AG08395 (cell line): ENCODE measurements around the gene CARD14.

Source experiments
- DNase-seq: peaks from one replicate; pipeline ENCODE4 v3.0.0; 2012; ENCODE audit warnings: mixed read lengths, low spot score

Gene CARD14

GRCh38 chr17:80169784-80170500, at the start of gene CARD14:
Gene CARD14 (plus strand): TSS chr17:80170030. CDS start chr17:80181439, 11,409 bp downstream.
- no peak for DNase-seq

- no peak for DNase-seq
Measured at GRCh38 chr17:80122026-80122575, 47.7 kb upstream of the CARD14 start.

GRCh38 chr17:80122926-80123505, 46.8 kb upstream of the CARD14 start:
- no peak for DNase-seq

DNA sequence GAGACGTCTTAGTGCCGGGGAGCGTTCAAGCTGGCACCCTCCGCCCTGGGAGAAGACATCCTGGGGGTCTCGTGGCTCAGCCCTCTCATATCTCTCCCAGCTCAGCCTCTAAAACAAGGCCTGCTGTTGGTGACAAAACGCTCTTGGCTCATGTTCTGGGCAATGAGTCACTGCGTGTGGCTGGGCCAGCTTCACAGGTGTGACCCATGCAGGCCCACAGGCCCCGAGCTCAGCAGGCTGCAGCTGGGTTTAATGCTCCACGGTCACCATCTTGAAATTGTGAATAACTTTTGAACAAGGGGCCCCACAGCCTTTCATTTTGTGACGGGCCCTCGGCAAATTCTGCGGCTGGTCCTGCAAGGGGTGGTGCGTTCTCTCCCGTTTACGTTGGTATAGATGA, 46.0 kb upstream of the CARD14 start:
- DNase-seq = peak; percentile 51

- no peak for DNase-seq
Measured at GRCh38 chr17:80124351-80124981, 45.4 kb upstream of the CARD14 start.

DNA sequence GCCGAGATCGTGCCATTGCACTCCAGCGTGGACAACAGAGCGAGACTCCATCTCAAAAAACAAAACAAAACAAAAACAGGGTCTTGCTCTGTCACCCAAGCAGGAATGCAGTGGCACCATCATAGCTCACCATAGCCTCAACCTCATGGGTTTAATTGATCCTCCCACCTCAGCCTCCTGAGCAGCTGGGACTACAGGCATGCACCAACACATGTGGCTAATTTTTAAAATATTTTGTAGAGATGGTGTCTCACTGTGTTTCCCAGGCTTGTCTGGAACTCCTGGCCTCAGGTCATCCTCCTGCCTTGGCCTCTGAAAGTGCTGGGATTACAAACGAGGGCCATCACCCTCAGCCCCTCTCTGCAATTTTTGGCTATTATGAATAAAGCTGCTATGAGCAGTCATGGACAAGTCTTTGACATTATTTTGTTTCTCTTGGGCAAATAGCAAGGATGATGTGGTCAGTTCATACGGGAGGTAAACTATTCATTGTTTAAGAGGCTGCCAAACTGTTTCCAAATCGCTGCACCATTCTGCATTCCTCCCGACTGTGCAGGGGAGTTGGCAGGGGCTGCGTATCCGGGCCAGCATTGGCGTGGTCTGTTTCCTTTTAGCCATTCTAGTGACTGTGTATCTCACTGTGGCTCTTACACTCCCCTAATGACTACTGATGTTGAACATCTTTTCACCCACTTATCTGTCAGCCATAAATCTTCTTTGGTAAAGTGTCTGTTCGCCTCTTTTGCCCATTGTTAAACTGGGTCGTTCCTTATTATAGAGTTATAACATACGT, 44.0 kb upstream of the CARD14 start:
- DNase-seq = peak; percentile 79

- no peak for DNase-seq
Measured at GRCh38 chr17:80126449-80126715, 43.4 kb upstream of the CARD14 start.

DNA sequence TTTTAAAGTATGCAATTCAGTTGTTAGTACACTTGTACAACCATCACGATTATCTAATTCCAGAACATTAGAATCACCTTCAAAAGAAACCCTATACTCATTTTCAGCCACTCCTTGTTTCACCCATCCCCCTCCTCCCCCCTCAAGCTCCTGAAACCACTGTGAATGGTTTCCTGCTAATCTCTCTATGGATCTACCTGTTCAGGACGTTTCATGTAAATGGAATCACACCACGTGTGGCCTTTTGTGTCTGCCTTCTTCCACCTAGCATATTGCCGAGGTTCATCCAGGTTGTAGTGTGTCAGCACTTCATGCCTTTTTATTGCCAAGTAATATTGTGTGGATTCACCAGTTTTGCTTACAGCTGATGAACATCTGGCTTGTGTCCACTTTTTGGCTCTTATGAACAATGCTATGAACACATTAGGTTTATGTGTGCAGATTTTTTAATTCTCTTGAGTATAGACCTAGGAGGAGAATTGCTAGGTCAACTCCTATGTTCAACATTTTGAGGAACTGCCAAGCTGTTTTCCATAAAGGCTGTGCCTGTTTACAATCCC, 40.7 kb upstream of the CARD14 start:
- no peak for DNase-seq

DNA sequence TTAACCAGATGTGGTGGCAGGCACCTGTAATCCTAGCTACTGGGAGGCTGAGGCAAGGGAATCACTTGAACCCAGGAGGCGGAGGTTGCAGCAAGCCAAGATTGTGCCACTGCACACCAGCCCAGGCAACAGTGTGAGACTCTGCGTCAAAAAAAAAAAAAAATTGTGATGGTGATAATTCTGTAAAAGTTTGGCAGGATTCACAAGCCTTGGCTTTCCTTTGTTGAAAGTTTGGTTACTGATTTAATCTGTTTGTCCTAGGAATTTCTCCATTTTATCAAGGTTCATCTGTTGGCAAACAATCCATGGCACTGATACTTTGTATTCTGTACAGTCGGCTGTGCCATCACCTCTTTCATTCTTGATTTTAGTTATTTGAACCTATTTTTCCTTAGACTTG, 38.8 kb upstream of the CARD14 start:
- no peak for DNase-seq

GRCh38 chr17:80132906-80133625, 36.8 kb upstream of the CARD14 start:
- no peak for DNase-seq

- DNase-seq = no peak
Measured at GRCh38 chr17:80133626-80133970, 36.2 kb upstream of the CARD14 start.

GRCh38 chr17:80137131-80137530, 32.7 kb upstream of the CARD14 start:
- DNase-seq = no peak

- no peak for DNase-seq
Measured at GRCh38 chr17:80138856-80139426, 30.9 kb upstream of the CARD14 start.

DNA sequence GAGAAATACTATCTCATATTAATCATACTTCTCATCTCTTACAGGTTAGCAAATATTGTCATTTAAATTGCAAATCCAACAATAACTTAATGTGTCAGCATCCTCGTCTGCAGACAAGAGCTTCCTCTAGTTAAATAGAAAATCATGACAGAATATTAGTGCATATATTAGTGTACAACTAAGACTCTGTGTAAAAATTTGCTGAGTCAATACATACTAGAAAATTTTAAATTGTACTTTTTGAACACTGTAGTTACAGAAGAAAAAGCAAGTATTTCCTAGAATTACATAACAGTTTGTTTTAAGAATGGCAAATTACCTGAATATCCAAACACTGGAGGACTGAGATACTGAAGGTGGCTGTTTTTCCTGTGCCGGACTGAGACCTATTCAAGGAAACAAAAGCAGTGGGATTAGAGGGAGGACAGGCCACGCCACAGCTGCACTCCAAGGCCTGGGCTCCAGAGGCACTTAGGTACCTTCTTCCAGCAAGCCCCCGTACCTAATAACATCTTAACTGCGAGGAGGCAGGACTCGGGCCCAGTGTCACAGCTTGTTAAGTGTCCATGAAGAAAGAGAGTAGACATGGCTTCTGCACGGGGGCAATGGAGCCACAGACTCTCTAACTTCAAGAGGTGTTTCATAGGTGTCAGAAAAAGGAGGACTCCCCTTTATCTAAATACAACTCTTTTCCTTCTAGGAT, 28.2 kb upstream of the CARD14 start:
- DNase-seq = no peak

GRCh38 chr17:80142929-80143328, 26.9 kb upstream of the CARD14 start:
- no peak for DNase-seq

DNA sequence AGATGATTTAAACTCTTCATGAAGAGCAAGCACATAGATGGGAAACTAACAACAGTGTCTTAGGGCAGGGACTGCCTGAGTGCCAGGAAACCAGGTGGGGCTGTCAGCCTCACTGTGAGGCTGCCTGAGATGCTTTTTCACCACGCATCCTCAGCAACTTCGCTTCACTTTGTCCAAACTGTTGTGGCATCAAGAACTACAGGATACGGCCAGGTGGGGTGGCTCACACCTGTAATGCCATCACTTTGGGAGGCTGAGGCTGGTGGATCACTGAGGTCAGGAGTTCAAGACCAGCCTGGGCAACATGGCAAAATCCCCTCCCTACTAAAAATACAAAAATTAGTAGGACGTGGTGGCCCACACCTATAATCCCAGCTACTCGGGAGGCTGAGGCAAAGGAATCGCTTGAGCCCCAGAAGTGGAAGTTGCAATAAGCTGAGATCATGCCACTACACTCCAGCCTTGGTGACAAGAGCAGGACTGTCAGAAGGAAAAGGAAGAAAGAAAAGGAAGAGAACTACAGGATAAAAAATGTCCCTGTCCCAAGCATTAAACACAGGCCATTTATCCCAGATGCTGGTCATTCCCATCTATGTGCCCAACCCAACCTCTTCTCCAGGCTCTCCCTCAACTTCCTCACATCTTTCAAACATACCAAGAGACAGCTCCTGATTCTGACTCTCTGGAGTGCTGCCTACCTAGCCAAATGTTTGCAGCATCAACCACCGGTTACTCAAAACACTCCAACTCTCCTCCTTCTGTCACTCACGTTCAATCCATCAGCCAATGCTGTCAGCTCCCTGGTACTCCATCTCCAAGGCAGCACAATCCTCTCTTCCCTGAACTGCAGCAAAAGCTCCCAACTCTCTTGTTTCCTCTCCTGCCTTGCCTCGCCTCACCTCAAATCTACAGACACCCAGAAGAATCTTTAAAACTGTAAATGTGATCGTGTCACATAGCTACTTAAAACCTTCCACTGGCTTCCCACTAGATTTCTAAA, 24.5 kb upstream of the CARD14 start:
- no peak for DNase-seq

DNA sequence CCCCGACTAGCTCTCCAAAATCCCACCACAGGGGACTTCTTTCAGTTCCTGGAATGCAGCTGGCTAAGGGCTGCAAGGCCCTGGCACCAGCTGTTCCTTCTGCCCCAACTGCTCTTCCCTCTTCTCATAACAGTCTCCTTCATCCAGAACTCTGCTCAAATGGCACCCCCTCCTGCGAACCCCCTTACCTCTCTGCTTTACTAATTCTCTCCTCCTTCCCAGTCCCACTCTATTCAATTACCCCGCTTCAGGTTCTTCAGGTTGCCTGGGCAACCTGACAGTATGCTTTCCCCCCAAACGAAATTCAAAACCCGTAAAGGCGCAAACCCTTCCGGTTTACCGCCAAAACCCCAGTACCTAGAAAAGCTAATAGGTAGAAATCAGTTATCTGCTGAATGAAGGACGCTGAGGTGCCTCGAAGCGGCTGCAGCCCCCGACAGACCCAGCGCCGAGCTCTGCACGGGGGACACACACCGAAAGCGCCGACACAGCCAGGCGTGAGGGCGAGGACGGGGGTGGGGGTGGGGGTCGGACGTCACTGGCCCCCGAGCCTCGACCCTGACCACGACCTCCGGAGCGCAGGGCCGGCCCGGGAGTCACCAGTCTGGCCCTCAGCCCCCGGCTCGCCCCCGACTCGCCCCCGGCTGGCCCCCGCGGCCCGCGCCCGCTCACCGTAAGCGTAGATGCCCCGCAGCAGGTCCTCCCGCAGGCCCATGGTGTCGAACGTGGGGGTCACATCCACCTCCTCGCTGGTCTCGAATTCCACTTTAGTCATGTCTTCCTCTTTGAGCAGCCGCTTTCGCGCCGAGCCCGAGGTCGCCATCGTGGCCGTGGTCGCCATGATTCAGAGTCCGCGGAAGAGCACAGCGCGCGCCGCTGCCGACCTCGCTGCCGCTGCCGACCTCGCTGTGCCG, 23.5 kb upstream of the CARD14 start:
- no peak for DNase-seq
